Glomerular visceral epithelial cell (primary cell): ENCODE results near the gene NT5C3B.
"Not testable (repeated sequence)": the region's sequence is repeated elsewhere in the genome, so short reads cannot be mapped to it uniquely, and the experiment has no call there.

Experiments
- DNase-seq: peaks from one replicate; pipeline ENCODE4 v3.0.0-alpha.2; 2016; ENCODE audit errors: extremely low spot score

Gene NT5C3B

GRCh38 chr17:41784207-41784744, 51.8 kb downstream of the NT5C3B start:
- DNase-seq, result peak; percentile 80

- DNase-seq, result no peak
These were observed 53.9 kb downstream of the NT5C3B start for GRCh38 chr17:41782142-41782541.

GRCh38 chr17:41781404-41782110, 54.5 kb downstream of the NT5C3B start:
- DNase-seq, result no peak

- no peak for DNase-seq
These were observed 56.1 kb downstream of the NT5C3B start for GRCh38 chr17:41779954-41780353.

GRCh38 chr17:41777574-41778188, 58.4 kb downstream of the NT5C3B start:
- peak; percentile 93 for DNase-seq

GRCh38 chr17:41777157-41777573, 58.9 kb downstream of the NT5C3B start:
- peak; percentile 91 for DNase-seq

GRCh38 chr17:41776262-41776900, 59.7 kb downstream of the NT5C3B start:
- DNase-seq, result not testable (repeated sequence)

GRCh38 chr17:41775394-41776226, 60.4 kb downstream of the NT5C3B start:
- no peak for DNase-seq
